GM18511 (cell line): ENCODE measurements around the gene TP53I3.
"Not testable (repeated sequence)": the region's sequence is repeated elsewhere in the genome, so short reads cannot be mapped to it uniquely, and the experiment has no call there.

Source experiments
- ATAC-seq: cut with Tn5 transposase; IDR thresholded peaks from one replicate; pipeline ENCODE4 v1.9.1; 2021; ENCODE audit warnings: mild to moderate bottlenecking, moderate library complexity; ENCODE audit not compliant: unreplicated experiment

The TP53I3 gene

DNA sequence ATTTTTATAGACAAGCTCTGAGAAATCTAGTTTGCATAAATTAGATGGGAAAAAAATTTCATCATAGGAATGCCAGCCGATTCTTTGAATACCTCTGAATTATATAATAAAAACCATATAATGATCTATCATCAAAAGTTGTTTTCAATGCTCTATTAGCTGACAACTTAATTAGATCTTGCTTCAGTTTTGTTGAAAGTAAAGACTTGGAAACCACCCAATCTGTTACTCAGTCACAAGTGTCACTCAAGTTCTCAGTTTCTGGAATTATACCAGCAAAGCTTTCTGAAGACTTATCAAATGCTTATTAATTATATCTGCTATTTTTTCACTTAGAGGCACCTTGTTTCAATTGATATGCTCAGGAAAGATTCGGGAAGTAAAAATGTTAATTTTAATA, 17.4 kb upstream of the TP53I3 start:
- no peak for ATAC-seq

DNA sequence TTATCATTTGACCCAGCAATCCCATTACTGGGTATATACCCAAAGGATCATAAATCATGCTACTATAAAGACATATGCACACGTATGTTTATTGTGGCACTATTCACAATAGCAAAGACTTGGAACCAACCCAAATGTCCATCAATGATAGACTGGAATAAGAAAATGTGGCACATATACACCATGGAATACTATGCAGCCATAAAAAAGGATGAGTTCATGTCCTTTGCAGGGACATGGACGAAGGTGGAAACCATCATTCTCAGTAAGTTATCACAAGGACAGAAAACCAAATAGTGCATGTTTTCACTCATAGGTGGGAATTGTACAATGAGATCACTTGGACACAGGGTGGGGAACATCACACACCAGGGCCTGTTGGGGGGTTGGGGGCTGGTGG, 16.1 kb upstream of the TP53I3 start:
- not testable (repeated sequence) for ATAC-seq

DNA sequence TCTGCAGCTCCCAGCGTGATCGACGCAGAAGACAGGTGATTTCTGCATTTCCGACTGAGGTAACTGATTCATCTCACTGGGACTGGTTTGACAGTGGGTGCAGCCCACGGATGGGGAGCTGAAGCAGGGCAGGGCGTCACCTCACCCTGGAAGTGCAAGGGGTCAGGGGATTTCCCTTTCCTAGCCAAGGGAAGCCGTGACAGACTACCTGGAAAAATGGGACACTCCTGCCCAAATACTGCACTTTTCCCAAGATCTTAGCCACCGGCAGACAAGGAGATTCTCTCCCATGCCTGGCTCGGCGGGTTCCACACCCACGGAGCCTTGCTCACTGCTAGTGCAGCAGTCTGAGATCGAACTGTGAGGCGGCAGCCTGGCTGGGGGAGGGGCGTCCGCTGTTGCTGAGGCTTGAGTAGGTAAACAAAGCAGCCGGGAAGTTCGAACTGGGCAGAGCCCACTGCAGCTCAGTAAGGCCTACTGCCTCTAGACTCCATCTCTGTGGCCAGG, 10.6 kb upstream of the TP53I3 start:
- not testable (repeated sequence) for ATAC-seq

DNA sequence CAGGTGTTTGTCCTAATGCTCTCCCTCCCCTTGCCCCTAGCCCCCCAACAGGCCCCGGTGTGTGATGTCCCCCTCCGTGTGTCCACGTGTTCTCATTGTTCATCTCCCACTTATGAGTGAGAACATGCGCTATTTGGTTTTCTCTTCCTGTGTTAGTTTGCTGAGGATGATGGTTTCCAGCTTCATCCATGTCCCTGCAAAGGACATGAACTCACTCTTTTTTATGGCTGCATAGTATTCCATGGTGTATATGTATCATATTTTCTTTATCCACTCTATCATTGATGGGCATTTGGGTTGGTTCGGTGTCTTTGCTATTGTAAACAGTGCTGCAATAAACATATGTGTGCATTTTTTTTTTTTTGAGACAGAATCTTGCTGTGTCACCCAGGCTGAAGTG, 8.6 kb upstream of the TP53I3 start:
- ATAC-seq: not testable (repeated sequence)

DNA sequence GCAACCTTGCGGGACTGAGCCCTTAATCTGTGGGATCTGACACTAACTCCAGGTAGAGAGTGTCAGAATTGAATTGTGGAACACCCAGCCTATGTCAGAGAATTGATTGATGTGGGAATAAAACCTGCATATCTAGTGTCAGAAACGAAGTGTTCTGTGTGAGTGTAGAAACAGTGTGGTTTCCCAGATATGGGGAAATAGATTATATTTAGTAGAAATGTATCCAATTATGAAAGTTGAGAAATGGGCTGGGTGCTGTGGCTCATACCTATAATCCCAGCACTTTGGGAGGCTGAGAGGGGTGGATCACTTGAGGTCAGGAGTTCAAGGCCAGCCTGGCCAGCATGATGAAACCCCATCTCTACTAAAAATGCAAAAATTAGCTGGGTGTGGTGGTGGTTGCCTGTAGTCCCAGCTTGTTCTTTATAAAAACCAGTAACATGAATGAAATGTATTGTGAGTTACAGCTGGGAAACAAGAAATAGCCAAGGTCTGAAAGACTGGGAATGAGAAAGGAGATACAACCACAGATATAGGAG, 4.3 kb upstream of the TP53I3 start:
- no peak for ATAC-seq

DNA sequence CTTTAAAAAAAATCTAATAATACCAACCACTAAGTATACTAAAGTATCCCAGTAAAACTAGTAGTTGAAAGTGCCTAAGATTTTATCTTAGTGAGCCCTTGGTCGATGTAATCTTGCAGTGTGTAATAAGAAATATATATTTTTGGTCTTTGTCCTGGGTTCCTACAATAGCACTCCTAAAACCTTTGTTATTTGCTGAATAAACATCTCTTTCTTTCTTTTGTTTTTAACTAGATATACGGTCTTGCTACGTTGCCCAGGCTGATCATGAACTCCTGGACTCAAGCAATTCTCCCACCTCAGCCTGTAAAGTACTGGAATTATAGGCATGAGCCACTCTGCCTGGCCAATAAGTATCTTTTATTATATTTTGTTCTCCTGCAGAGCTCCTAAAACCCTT, 2.4 kb upstream of the TP53I3 start:
- ATAC-seq: no peak

DNA sequence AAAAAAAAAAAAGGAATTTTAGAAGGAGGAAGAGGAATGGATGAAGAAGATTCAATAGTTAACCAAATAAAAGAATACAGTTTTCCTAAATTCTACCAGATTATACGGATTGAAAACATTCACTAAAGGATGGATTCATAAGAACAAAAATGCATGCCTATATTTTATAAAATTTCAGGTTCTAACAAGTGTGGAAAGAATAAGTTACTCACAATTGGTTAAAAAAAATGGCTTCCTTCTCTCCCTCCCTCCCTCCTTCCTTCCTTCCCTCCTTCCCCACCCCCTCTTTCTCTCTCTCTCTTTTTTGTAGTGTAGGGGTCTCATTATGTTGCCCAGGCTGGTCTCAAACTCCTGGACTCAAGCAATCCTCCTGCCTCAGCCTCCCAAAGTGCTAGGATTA, 1.6 kb upstream of the TP53I3 start:
- ATAC-seq: no peak

DNA sequence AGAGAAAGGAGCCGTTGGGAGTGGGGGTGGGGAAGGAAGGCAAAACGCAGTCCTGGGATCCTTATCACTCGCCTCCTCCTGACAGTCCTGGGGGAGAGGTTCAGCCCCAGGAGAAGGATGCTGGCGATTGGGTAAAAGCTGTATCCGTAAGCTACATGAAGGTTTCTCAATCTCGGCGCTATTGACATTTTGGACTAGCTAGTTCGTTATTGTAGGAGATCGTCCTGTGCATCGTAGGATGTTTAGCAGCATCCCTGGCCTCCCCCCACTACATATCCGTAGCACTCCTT, 511 bp upstream of the TP53I3 start:
- no peak for ATAC-seq

DNA sequence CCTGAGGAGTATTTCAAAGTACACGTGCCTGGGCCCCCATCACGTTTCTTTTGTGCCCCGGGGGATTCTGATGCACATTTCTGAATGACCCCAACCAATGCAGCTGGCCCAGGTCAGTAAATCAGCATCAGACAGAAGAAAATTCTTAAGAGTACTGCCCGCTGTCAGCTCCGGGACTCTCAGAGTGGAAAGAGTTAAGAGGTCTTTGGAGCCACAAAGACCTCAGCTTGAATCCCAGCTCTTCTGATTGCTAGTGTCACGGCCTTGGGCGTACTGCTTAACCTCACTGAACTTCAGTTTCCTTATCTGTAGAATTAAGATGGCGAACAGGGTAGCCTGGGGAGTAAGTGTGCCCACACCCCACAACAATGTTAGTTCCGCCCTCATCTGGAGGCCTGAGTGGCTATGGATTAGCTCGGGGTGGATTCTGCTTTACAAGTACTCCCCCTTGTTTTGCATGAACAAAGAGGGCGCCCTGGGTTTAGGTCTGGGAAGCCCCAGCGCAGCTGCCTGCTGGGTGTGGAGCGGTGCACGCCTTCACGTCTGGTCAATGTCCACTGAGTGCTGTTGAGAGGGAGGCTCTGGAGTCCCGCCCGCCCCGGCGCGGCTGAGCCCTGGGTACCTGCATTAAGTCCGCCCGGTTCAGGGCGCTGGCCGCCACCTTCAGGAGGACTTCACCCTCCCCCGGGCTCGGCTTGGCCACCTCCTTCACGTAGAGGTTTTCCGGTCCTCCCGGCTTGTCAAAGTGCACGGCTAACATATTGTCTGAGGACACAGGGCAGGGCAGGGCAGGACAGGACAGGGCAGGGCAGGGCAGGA, 858 bp downstream of the TP53I3 start:
- ATAC-seq: peak; percentile 82

DNA sequence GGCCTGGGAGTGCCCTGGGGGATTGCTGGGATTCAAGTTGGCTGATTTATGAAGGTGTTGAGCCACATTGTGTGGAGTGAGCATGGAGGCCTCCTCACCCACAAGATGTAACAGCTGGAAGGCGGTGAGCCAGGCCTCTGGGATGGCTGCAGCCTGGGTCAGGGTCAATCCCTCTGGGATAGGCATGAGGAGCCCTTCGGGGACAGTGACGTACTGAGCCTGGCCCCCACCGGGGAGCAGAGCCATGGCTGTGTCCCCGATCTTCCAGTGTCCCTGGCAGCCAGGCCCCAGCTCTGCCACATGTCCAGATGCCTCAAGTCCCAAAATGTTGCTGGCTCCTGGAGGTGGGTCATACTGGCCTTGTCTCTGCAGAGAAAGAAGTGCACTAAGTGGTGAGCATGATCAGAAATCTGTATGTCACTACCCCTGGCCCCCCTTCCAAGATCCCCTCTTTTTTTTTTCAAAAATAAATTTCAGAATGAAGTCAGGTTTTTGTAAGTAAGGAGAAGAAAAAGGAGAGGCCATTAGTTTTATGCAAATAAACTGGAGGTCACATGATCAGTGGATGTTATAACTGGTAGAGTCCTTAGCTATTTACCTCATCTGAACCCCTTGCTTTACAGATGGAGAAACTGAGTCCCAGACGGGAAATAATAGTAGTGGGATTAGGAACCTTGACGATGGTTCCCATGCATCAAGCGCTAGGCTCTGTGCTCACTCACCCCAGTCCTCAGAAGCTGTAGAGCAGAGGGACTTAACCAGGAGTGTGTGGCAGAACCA, 1.7 kb downstream of the TP53I3 start:
- no peak for ATAC-seq

DNA sequence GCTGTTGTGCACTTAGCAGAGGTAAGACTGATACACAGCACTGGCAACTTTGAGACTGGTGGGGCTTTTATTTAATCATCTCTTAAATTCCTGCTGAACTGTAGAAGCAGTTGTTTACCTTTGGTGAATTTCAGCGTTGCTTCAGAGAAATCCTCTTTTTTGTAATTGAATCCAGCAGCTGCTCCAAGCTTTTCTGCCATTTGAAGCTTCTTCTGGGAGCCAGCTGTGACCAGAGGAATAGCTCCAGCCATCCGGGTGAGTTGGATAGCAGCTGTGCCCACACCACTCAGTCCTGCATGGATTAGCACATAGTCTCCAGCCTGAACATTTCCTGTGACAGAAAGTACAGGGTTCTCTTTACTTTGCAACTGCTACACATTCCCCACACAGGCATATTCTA, 3.9 kb downstream of the TP53I3 start:
- no peak for ATAC-seq

DNA sequence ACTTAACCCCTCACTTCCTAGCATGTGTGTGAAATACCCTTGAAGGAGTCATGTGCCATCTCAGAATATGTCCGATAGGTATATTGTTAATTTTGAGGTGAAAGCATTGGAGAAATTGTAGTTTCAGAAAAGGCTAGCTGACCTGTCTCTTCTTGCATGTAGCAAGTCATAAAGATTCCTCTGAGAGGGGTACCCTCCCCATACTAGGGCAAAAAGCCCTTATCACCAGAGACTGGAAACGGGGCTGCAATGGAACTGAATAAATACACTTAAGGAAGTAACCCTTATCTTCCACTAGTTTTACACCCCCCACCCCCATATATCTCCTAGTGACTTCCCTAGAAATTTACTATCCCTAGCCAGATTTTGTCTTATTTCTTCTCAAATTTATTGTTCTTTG, 6.8 kb downstream of the TP53I3 start:
- no peak for ATAC-seq

DNA sequence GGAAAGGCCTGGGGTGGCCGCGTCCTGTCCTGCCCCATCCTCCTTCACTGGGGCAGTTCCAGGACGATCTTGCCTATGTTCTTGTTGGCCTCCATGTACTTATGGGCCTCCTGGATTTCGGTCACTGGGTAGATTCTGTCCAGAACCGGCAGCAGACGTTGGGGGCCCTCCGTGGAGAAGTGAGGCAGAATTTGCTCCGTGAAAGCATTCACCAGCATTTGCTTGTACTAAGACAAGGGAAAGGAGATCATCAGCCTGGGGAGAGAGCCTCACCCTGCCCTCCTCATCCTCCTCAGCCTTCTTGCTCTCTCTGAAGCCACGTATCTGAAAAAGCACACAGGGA, 7.1 kb downstream of the TP53I3 start:
- no peak for ATAC-seq

DNA sequence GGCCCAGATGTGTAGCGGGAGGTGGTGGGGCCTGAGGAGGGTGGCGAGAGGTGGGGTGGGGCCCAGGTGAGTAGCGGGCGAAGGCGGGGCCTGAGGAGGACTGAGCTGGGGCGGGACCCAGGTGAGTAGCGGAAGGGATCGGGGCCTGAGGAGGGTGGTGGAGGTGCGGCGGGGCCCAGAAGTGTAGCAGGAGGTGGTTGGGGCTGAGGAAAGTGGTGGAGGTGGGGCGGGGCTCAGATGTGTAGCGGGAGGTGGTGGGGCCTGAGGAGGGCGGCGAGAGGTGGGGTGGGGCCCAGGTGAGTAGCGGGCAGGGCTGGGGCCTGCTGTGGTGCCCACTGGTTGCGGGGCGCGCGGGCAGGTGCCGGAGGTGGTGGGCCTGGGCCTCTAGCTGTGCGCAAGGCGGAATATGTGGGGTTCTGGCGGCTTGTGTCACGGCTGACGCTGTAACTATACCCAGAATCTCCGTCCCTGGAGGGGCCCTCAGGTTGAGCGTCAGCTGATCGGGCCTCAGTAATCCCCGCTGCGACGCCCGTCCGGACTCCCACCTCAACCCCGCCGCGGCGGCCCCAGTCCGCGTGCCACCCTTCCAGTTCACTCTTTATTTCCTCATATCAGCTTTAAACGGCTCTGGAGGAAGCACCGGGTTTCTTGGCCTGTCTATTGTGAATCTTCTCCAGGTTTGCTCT, 7.6 kb downstream of the TP53I3 start:
- peak; percentile 17 for ATAC-seq

DNA sequence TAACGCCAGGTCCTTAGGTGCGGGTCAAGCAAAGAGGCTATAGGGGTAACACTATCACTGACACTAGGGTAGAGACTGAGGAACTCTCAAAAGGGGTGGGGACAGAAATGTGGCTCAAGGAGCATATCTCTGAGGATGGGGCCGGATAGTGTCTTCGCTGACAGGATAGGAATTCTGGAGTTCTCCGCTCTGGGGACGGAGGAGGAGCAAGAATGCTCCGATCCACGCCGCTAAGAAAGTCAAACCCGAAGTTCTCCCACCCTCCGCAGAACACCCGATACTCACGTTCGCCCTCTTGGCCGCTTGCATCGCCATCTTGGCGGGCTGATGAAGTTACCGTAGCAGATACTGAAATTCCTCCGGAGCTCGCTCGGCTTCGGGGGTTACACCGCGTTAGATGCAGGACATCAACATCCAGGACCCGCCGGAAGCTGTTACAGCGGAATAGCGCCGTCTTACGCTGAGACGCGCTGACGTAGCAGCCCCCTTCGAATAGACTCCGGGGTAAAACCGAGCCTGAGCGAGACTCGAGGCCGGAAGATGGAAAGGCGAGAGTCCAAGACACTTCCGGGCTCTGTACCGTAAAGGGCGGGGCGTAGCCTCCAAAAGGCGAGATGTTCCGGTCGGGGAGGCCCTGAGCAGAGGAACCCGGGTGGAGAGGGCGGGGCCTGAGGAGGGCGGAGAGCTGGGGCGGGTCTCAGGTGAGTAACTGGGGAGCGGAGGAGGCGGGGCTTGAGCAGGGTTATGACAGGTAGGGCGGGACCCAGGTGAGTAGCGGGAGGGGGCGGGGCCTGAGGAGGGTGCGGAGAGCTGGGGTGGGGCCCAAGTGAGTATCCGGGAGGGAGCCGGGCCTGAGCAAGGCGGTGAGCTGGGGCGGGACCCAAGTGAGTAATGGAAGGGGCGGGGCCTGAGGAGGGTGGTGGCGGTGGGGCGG, 8.5 kb downstream of the TP53I3 start, which contains the start of gene SF3B6:
Gene SF3B6 (minus strand): TSS at position 412 of the 934 bp plus-strand sequence. CDS start 97 bp downstream, at position 315.
- peak; percentile 95 for ATAC-seq

DNA sequence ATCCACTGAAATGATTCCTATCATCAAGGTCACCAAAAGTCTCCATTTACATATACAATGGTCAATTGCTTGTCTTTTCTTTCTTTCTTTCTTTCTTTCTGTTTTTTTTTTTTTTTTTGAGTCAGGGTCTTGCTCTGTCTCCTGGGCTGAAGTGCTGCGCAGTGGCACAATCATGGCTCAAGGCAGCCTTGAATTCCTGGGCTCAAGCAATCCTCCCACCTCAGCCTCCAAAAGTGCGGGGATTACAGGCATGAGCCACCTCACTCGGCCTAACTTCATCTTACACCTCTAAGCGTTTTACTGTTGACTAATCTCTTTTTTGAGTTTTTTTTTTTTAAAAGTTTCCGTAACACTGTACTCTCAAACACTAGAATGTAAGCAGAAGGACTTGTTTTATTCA, 9.4 kb downstream of the TP53I3 start:
- no peak for ATAC-seq

DNA sequence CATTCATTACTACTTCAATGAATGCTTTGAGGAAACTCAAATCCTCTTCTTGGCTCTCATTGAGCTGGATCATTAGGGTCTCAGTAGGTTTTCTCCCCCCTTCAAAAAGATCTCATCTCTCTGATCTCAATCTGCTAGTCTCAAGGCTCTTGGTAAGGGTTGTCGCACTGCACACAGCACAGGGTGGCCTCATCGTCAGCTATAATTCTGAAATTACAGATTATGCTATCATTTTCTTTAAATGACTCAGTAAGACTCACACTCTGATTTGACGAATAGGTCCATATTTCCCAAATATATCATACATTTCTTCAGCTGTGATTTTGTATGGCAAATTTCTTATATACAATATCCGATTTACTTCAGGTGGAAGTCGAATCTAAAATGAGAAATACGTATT, 10.8 kb downstream of the TP53I3 start:
- ATAC-seq: no peak

DNA sequence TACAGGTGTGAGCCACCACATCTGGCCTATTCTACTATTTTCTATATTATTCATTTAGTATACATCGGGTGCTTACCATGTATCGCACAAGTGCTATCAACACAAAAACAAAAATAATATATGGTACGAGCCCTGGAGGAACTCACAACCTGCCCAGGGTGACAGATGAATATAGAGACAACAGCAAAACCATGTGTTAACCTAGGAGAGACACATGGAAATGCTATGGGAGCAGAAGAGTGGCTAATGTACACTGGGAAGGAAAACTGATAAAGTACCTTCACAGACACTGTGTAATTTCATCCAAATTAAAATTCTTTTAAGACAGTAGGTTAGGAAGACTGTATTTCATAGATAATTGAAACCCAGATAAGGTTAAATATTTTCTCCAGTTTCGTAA, 12.4 kb downstream of the TP53I3 start:
- no peak for ATAC-seq

DNA sequence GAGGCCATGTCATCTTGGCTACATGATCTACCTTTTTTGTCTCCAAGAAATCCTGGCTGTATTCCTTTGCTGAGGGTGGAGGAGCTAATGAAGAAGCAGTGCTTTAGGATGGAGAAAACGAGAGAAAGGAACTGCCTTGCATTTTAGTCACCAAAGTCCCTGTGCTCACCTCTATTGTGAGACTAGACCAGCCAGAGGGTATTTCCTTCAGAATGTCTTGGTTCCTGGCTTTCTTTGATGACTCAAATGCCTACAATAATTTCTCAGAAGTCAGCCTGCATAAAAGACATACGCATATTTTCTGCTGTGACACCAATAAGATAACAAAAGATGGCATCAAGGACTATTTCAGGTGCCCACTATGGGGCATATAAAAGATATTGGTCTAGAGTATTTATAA, 19.3 kb downstream of the TP53I3 start:
- no peak for ATAC-seq

DNA sequence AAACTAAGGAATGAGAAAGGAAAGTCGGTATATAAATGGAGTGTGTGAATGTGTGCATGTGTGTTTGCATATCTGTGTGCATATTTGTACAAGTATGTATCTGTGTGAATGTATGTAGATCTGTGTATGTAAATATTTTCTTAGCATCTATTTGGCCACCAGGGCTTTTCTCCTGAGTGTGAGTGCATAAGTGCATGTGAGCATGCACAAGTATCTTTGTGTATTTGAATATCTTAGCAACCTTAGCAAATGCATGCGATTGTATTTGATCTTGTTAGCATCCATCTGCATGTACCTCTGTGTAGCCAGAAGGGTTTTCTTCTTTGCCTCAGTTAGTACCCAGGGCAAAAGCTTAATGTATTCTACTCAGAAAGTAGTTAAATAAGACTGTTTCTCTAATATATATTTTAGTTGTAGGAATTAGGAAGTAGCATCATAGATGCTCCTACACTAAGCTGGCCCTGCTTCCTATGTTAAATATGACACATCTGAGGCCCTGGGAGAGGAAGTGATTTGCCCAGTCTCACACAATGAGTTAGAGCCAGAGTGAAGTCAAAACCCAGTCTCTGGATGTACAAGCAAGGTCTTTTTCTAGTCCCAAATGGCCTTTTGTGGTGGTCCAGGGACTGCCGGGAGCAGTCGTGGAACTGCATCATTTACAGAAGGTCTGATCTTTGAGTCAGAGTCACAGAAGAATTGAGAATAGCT, 25.9 kb downstream of the TP53I3 start:
- ATAC-seq: no peak
